ENCODE results near the gene TNNC1.

Gene TNNC1

DNA sequence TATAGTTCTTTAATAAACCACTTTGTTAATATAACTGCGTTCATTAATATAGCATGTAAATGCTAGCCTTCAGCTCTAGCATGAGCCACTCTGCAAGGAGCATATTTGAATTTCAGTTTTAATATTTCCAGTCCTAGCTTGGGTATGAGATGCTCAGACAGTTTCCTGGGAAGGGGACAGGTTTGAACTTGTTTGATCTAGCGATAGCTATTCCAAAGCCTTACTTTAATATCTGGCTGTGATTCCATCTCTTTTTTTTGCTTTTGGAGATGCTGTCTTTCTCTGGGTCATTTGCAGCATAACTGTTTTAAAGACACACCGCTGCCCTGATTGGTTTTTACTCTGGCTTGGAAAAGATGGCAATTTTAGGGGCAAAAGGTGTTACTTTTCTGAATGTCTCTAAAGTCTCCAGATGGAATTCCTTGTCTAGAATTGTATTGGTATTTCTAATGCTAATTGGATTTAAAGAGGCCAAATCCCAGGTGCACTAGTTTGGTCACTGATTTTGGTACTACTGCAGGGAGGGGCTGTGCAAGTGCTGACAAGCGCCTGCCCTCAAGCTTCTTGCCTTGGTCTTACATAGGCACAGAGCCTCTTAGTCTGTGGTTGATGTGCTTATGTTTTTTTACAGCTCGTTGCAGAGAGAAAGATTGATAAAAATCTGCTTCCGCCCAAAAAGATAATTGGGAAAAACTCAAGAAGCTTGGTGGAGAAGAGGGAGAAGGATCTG lies 4.4 kb upstream of the TNNC1 start:
- DNase-seq (ENCODE audit: low read depth): no peak

DNA sequence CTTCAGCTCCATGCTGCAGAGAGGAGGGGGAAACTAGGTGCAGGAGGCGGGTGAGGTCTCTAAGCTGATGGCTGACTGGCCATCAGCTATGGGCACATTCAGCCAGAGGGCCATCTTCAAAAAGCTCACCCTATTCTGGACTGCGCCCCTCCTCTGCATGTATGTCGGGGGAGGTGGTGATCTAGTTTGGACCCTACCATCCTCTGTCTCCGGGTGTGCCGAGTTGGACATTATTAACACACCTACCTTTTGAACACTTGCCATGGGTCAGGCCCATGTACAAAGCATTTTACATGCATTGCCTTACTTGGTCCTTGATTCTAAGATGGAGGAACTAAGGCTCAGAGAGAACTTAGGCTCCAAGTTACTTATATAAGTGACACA lies 3.0 kb upstream of the TNNC1 start:
- DNase-seq (ENCODE audit: low read depth): no peak

- no peak for DNase-seq (ENCODE audit: low read depth)
Observed at GRCh38 chr3:52456169-52456799, 2.4 kb upstream of the TNNC1 start.

GRCh38 chr3:52455283-52456168 lies 1.7 kb upstream of the TNNC1 start, which contains the start of gene NISCH:
NISCH (plus strand) TSS chr3:52455604; CDS start chr3:52455642, 38 bp downstream.
- peak; percentile 96 for DNase-seq (ENCODE audit: low read depth)

GRCh38 chr3:52454938-52455282 lies 1.1 kb upstream of the TNNC1 start:
- DNase-seq (ENCODE audit: low read depth): no peak

- no peak for DNase-seq (ENCODE audit: low read depth)
Observed at GRCh38 chr3:52454250-52454937, 553 bp upstream of the TNNC1 start.

- DNase-seq (ENCODE audit: low read depth): no peak
Observed at GRCh38 chr3:52452570-52453221, 1.1 kb downstream of the TNNC1 start.

DNA sequence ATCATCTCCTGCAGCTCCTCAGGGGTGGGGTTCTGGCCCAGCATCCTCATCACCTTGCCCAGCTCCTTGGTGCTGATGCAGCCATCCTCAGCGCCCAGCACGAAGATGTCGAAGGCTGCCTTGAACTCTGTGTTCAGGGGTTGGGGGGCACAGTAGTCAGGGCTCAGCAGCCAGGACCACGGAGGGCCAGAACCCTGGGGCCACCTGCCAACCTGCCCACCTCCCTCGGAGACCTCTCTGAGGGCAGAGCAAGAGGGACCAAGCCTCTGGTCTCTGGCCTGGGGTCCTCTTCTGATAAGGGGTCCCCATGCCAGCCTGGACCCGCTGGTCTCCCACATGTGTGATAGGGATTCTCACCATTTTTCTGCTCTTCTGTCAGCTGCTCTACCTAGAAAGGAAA lies 1.7 kb downstream of the TNNC1 start:
- no peak for DNase-seq (ENCODE audit: low read depth)

DNA sequence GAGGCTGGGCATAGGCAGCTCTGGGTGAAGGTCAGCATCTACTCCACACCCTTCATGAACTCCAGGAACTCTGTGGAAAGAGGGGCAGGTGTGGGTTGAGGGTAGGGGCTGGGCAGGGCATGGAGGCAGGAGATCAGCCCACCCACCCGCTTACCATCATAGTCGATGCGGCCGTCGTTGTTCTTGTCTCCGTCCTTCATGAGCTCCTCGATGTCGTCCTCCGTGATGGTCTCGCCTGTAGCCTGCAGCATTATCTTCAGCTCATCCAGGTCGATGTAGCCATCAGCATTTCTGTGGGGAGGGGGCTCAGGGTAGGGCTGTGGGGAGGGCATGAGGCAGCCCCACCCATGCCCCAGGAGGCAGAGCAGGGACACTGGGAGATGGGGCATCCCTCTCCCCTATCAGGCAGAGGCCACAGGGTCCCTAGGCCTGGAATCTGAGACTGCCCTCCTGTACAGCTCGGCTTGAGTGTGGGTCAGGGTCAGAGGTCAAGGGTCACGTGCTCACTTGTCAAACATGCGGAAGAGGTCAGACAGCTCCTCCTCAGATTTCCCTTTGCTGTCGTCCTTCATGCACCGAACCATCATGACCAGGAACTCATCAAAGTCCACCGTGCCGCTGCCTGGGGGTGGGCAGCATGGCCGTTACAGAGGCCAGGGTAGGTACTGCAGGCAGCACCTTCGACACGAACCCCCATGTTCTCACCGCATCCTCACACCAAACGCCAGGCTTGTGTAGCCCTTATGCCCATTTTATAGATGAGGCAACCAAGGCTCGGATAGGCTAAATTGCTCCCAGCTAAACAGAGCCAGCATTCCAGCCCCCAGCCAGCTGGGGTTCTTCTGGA lies 2.4 kb downstream of the TNNC1 start:
- no peak for DNase-seq (ENCODE audit: low read depth)

GRCh38 chr3:52450489-52451236 lies 3.2 kb downstream of the TNNC1 start:
- DNase-seq (ENCODE audit: low read depth): no peak

DNA sequence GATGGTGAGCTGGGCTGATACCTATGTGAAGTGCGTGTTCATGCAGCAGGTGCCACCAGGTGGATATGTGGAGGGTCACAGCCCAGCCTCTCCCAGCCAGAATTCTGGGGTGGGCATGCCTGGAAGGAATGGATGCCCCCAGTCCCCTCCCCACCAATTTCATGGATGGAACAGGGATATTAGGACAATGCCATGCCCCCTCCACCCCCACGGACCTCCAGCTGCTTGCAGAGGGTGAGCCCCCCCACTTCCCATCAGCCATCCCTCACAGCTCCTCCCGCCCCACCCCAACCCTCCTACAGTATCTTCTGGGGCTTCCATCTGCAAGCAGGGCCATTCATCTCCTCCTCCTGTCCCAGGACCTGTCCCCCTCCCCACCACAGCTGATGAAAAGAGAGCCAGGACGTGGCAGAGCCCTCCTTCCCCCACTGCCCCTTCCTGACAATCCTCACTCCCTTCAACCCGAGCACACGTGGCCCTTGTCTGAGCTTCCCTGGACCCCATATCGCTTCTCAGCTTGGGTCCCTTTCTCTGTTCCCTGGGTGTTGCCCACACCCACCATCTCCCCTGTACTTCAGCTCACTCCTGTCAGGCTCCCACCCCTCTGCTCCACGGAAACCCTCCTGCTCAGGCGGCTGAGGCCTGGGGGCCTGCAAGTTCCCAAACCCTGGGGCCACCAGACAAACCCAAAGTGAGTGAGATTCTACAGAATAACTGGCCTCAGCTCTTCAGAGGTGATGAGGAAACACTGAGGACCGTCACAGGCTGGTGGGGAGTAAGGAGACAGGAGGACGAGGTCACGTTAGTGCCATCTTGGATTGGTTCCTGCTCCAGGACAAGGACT lies 6.1 kb downstream of the TNNC1 start:
- no peak for DNase-seq (ENCODE audit: low read depth)

- DNase-seq (ENCODE audit: low read depth): peak; percentile 51
Observed at GRCh38 chr3:52446631-52447511, 7.0 kb downstream of the TNNC1 start.

- DNase-seq (ENCODE audit: low read depth): no peak
Observed at GRCh38 chr3:52446042-52446441, 7.8 kb downstream of the TNNC1 start.

DNA sequence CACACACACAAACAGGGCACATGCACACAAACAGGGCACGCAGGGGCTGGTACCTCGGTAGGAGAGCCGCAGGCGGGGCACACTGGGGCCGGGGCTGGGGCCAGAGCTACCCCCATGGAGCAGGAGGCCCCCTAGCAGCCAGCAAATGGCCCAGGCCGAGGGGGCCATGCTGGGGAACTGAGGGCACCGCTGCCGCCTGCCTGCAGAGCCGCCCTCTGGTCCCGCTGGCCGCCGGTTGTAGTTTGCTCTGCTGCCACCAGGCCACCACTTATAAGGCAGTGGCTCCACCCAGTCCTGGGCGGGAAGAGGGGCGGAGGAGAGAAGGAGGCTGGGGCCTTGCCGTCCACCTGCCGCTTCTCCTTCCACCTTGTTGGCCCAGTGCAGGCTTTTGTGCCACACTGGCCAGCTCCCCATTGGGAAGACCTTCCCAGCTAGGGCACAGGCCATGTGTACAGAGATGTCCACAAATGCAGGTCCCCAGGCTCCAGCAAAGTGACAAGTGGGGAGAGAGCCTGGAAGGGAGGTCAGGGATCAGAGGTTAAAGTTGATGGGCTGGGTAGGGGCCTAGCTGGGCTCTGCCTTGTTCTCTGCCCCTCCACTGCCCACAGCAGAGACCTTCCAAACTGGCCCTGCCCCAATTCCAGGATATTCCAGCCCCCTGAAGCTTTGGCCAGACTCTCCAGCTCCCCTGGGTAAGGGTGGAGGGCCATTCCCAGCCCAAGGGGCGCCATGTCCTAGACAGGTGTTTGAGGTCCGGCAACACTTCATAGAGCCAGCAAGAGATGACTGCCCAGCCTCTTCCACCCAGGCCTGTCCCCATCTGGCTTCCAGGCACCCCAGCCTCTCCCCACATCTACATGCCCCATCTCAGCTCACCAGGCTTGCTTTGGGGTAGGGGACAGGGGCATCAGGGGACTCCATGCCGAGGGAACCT lies 8.7 kb downstream of the TNNC1 start, which contains the start of gene SEMA3G:
SEMA3G (minus strand) TSS at position 244 of the 934 bp plus-strand sequence; CDS start at position 168, 76 bp downstream.
- peak; percentile 58 for DNase-seq (ENCODE audit: low read depth)

GRCh38 chr3:52443791-52444687 lies 9.8 kb downstream of the TNNC1 start:
- DNase-seq (ENCODE audit: low read depth): no peak

GRCh38 chr3:52443268-52443610 lies 10.6 kb downstream of the TNNC1 start:
- no peak for DNase-seq (ENCODE audit: low read depth)
